ENCODE results near the gene IL36RN.

IL36RN gene

DNA sequence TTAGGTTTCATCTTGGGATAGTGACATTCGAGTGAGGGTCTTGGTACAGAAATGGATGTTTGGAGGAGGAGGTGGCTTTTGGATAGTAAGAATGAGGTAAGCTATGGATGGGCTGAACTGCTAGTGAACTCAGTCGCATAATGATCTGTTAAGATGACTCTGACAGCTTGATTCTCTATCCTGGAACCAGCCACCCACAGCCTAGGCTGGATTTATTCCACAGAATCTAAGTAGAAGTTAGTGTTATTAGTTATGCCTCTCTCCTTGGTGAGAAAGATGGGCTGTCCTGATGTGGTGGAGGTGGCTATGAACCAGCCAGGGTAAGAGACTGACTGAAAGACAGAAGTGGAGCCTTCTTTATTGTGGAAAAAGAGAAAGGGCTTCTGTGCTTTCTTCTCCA is 31.3 kb upstream of the IL36RN start:
- no peak for DNase-seq (ENCODE audit: low spot score)
- in situ Hi-C loops (cut with MboI; ENCODE audit: low pct_unique_long_range_greater_than_20kb, low sequenced_read_pairs, unreplicated experiment), result no loop called here
- TF ChIP-seq, protein P1, sequence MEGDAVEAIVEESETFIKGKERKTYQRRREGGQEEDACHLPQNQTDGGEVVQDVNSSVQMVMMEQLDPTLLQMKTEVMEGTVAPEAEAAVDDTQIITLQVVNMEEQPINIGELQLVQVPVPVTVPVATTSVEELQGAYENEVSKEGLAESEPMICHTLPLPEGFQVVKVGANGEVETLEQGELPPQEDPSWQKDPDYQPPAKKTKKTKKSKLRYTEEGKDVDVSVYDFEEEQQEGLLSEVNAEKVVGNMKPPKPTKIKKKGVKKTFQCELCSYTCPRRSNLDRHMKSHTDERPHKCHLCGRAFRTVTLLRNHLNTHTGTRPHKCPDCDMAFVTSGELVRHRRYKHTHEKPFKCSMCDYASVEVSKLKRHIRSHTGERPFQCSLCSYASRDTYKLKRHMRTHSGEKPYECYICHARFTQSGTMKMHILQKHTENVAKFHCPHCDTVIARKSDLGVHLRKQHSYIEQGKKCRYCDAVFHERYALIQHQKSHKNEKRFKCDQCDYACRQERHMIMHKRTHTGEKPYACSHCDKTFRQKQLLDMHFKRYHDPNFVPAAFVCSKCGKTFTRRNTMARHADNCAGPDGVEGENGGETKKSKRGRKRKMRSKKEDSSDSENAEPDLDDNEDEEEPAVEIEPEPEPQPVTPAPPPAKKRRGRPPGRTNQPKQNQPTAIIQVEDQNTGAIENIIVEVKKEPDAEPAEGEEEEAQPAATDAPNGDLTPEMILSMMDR (IDR thresholded peaks at IDR 0.05; ENCODE audit: extremely low read depth, insufficient read depth, missing control alignments), result no peak

DNA sequence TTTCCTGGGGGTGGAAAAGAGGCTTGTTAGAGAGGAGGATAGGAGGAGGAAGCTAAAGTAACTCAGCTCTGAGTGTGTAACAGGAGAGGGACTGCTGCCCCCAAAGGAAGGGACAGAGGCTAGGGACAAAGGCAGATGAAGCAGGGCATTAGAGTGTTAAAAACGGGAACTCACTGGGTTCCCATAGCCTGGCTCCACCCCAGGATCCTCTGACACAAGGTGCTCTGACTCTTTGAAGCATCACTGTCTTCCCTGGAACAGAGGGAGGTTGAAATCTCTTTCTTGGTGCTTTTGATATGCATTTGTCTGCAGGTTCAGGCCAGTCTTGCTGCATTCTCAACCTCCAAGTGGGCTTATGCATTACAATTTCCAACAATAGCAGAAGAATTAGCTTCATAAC is 30.9 kb upstream of the IL36RN start:
- TF ChIP-seq, protein P1 (IDR thresholded peaks at IDR 0.05; ENCODE audit: extremely low read depth, insufficient read depth, missing control alignments), result no peak
- DNase-seq (ENCODE audit: low spot score), result no peak
- in situ Hi-C loops (cut with MboI; ENCODE audit: low pct_unique_long_range_greater_than_20kb, low sequenced_read_pairs, unreplicated experiment), result no loop called here

DNA sequence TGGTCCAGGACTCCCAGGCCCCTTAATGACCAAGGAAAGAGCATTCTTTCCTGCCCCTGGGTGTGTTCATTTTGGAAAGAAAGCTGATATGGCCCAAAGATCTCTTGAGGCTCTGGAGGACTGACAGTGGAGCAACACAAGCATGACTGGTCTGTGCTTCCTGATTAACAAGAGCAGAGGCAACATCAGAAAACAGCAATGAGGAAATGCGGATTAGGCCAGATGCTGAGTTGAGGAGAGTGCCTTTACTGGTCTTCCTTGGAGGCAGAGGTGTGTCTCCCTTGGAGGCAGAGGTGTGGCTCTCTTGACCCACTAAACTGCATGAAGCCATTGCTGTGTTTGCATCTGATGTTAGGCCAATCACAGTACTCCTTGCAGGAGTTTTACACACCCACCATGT is 26.3 kb upstream of the IL36RN start:
- in situ Hi-C loops (cut with MboI; ENCODE audit: low pct_unique_long_range_greater_than_20kb, low sequenced_read_pairs, unreplicated experiment), result no loop called here
- TF ChIP-seq, protein P1 (IDR thresholded peaks at IDR 0.05; ENCODE audit: extremely low read depth, insufficient read depth, missing control alignments), result no peak
- no peak for DNase-seq (ENCODE audit: low spot score)

DNA sequence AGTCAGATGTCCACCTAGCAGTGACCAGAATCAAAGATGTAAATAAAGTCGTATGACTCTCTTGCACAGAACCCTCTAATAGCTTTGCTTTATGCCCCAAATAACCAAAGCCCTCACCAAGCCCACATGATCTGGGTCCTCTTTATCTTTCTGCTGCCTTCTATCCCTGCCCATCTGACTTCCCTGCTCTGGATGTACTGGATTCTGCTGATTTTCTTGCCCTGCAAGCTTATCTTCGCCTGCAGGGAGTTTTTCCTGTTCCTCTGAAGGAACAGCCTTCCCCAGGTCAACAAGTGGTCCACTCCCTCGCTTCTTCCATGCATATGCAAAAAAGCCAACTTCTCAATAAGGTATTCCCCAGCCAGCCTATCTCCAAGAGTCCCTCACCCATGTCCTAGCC is 25.0 kb upstream of the IL36RN start:
- DNase-seq (ENCODE audit: low spot score), result no peak
- in situ Hi-C loops (cut with MboI; ENCODE audit: low pct_unique_long_range_greater_than_20kb, low sequenced_read_pairs, unreplicated experiment), result no loop called here
- TF ChIP-seq, protein P1 (IDR thresholded peaks at IDR 0.05; ENCODE audit: extremely low read depth, insufficient read depth, missing control alignments), result no peak

DNA sequence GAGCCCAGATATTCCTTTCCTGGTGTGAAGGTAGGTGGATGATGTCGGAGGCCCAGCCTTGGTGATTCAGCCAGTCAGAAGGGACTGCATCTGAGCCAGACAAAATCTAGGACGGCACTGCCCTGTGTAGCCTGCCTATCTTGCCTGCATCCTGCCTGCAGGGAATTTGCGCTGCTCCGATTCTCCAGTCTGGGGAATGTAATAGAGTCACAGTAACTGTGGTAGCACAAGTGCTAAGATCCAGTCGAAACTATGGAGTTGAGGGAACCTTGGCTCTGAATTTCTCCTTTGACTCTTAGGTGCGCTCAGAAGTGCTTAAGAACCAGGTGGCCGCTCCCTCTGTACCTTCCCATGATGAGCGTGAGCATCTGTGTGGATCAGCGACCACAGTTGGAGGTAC is 22.2 kb upstream of the IL36RN start:
- TF ChIP-seq, protein P1 (IDR thresholded peaks at IDR 0.05; ENCODE audit: extremely low read depth, insufficient read depth, missing control alignments), result no peak
- no peak for DNase-seq (ENCODE audit: low spot score)
- in situ Hi-C loops (cut with MboI; ENCODE audit: low pct_unique_long_range_greater_than_20kb, low sequenced_read_pairs, unreplicated experiment), result no loop called here

DNA sequence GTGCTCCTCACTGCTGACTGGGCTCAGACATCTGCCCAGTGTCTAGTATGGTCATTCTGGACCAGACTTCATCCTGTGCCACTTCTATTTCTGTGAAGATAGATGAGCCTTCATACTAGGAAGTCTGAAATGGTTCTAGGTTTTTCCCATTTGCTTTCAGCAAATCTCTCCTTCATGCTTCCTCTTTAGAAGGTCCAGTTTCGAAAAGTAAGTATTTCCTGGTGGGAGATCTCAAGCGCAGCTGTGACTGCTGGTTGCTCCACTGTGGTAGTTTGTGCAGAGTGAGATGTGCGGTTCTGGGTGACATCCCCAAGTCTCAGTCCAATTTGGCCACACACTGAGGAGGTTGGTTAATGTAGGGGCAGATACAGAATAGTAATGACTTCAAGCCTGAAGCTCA is 20.7 kb upstream of the IL36RN start:
- DNase-seq (ENCODE audit: low spot score), result no peak
- TF ChIP-seq, protein P1 (IDR thresholded peaks at IDR 0.05; ENCODE audit: extremely low read depth, insufficient read depth, missing control alignments), result no peak
- in situ Hi-C loops (cut with MboI; ENCODE audit: low pct_unique_long_range_greater_than_20kb, low sequenced_read_pairs, unreplicated experiment), result no loop called here

DNA sequence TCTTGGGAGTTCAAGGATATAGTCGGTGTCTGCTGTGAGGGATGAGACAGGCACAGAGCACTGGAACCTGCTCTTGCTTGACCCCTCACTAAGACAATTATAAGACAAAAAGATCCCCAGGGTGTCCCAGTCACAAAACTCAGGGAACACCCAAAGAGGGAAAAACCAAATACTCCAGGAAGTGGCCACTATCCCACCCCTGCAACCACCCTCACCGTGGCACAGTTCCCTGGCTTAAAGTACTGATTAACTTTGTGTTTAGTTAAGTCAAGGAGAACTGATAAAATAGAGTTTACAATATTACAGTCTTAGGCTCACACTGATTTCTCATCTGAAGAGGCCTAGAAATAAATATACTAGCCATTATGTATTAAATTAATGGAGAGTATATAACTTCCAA is 19.8 kb upstream of the IL36RN start:
- no peak for DNase-seq (ENCODE audit: low spot score)
- TF ChIP-seq, protein P1 (IDR thresholded peaks at IDR 0.05; ENCODE audit: extremely low read depth, insufficient read depth, missing control alignments), result no peak
- in situ Hi-C loops (cut with MboI; ENCODE audit: low pct_unique_long_range_greater_than_20kb, low sequenced_read_pairs, unreplicated experiment), result no loop called here
